Inferior parietal cortex (tissue), 1 donor: ENCODE results near the gene CHRNA10.

Experiments used
- DNase-seq: peaks from one replicate; pipeline ENCODE4 v3.0.0-alpha.2; 2016; ENCODE audit errors: extremely low spot score

CHRNA10 gene

GRCh38 chr11:3632070-3632660, 39.0 kb downstream of the CHRNA10 start:
- no peak for DNase-seq

- DNase-seq = no peak
These were observed 39.9 kb downstream of the CHRNA10 start for GRCh38 chr11:3631331-3631730.

GRCh38 chr11:3627291-3627690, 43.9 kb downstream of the CHRNA10 start:
- no peak for DNase-seq

- no peak for DNase-seq
These were observed 44.8 kb downstream of the CHRNA10 start for GRCh38 chr11:3626250-3626960.

GRCh38 chr11:3623767-3624458, 47.3 kb downstream of the CHRNA10 start:
- no peak for DNase-seq

GRCh38 chr11:3623121-3623520, 48.1 kb downstream of the CHRNA10 start:
- no peak for DNase-seq

- DNase-seq = no peak
These were observed 48.7 kb downstream of the CHRNA10 start for GRCh38 chr11:3622521-3622920.

GRCh38 chr11:3617990-3618389, 53.2 kb downstream of the CHRNA10 start:
- DNase-seq = no peak

GRCh38 chr11:3616721-3617460, 54.3 kb downstream of the CHRNA10 start:
- no peak for DNase-seq

- DNase-seq = no peak
These were observed 55.2 kb downstream of the CHRNA10 start for GRCh38 chr11:3615998-3616397.
